AG09319 (cell line): Measurements from ENCODE around the gene SAP30BP.

Experiments used
- DNase-seq: peaks from one replicate; pipeline ENCODE4 v3.0.0-alpha.2; 2010; ENCODE audit warnings: low read depth; ENCODE audit errors: extremely low read depth
- TF ChIP-seq, protein P1 (sequence below): IDR thresholded peaks from 2 replicates; pipeline ENCODE4 v1.5.1; 2011; ENCODE audit warnings: low read depth, mild to moderate bottlenecking, inconsistent platforms, low read length, moderate library complexity

Gene SAP30BP

DNA sequence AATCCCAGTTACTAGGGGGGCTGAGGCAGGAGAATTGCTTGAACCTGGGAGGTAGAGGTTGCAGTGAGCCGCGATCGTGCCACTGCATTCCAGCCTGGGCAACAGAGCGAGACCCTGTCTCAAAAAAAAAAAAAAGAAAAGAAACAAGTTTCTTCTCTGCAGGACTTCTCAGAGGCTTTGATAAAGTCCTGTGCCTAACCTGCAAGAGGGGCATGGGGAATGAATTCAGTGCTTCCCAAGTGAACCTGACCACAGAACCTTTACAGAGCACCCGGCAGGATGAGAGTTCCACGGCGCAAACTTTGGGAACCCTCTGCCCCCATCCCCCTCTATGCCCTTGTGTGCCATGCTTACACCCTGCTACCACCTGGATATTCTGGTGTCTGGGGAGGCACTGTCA lies 72.0 kb downstream of the SAP30BP start:
- TF ChIP-seq, protein P1, sequence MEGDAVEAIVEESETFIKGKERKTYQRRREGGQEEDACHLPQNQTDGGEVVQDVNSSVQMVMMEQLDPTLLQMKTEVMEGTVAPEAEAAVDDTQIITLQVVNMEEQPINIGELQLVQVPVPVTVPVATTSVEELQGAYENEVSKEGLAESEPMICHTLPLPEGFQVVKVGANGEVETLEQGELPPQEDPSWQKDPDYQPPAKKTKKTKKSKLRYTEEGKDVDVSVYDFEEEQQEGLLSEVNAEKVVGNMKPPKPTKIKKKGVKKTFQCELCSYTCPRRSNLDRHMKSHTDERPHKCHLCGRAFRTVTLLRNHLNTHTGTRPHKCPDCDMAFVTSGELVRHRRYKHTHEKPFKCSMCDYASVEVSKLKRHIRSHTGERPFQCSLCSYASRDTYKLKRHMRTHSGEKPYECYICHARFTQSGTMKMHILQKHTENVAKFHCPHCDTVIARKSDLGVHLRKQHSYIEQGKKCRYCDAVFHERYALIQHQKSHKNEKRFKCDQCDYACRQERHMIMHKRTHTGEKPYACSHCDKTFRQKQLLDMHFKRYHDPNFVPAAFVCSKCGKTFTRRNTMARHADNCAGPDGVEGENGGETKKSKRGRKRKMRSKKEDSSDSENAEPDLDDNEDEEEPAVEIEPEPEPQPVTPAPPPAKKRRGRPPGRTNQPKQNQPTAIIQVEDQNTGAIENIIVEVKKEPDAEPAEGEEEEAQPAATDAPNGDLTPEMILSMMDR, result no peak
- DNase-seq, result no peak

DNA sequence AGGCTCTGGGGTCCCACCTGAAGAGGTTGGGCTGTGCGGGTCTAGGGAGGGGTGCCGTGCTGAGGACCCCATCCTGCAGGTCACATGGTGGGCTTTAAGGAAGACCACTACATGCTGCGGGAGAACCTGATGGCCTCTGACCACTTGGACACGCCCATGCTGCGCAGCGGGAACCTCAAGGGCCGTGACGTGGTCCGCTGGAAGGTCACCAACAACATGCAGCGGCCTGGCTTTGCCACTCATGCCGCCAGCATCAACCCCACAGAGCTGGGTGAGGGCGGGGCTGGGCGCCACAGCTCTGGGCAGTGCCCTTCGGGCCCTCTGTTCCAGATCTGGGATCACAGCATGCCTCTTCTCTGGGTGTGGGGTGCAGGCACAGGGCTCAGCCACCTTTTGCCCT lies 72.7 kb downstream of the SAP30BP start:
- TF ChIP-seq, protein P1, result no peak

DNA sequence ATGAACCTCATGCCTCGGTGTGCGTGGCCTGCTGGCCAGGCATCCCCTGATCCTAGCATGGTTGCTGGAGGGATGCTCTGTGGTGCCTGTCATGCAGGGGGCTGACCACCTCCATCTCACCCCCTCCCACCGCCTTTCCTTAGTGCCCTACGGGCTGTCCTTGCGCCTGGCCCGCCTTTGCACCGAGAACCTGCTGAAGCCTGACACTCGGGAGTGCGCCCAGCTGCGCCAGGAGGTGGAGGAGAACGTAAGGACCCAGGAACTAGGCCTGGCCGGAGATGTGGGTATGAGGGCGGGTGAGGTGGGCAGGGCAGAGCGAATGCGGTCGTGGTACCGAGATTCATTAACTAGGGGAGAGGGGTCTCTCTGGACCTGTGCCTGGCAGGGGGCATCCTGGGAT lies 73.1 kb downstream of the SAP30BP start:
- TF ChIP-seq, protein P1, result no peak
- DNase-seq, result no peak

More for the DNA sequence above, 72.7 kb downstream of the SAP30BP start:
- DNase-seq, result no peak

DNA sequence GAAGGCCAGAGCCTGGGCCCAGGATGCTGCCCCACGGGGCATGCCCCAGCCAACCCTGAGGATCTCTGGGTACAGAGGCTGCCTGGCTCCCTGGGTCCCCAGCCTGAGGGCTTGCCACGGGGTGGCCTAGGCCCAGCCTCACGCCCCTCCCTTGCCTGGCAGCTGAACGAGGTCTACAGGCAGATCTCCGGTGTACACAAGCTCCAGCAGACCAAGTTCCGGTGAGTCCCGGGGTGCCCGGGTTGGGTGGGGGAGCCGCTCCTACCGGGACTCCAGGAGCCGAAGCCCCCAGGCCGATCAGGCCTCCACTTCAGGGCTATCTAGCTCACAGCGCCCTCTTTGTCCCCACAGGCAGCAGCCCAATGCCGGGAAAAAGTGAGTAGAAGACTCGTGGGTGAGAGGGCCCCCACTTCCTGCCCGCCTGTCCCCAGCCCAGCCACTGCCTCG lies 73.5 kb downstream of the SAP30BP start:
- TF ChIP-seq, protein P1, result no peak

DNA sequence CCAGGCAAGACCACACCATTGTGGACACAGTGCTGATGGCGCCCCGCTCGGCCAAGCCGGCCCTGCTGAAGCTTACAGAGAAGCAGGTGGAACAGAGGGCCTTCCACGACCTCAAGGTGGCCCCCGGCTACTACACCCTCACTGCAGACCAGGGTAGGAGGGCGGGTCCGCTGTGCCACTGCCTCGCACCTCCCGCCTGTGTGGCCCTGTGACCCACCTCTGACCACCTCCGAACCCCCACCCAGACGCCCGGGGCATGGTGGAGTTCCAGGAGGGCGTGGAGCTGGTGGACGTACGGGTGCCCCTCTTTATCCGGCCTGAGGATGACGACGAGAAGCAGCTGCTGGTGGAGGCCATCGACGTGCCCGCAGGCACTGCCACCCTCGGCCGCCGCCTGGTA lies 75.2 kb downstream of the SAP30BP start:
- TF ChIP-seq, protein P1, result no peak
- DNase-seq, result no peak

More for the DNA sequence above, 73.5 kb downstream of the SAP30BP start:
- DNase-seq, result no peak

DNA sequence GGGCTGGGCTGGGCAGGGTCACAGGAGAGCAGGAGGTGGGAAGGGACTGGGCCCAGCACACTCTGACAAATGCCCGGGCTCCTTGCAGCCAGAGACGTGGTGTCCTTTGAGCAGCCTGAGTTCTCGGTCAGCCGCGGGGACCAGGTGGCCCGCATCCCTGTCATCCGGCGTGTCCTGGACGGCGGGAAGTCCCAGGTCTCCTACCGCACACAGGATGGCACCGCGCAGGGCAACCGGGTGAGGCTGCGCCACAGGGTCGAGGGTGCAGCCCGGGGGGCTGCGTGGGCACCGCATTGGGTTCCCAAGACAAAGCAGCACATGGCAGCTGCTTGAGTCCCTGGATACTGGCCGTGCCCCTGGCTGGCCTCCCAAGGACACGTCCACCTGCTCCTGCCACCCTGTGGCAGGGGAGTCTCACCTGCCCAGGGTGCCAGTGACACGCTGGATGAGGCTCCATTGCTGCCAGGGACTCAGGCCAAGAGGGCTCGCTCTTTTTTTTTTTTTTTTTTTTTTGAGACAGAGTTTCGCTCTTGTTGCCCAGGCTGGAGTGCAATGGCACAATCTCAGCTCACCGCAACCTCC lies 76.6 kb downstream of the SAP30BP start:
- no peak for DNase-seq
- TF ChIP-seq, protein P1, result no peak

DNA sequence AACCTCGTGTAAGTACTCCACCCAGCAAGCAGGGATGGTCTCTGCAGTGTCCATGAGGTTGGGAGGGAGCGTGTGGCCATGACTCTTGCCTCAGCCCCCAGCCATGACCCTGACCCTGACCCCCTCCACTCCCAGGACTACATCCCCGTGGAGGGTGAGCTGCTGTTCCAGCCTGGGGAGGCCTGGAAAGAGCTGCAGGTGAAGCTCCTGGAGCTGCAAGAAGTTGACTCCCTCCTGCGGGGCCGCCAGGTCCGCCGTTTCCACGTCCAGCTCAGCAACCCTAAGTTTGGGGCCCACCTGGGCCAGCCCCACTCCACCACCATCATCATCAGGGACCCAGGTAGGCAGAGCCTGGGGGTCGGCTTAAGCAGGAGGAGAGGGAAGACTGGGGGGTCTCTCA lies 81.6 kb downstream of the SAP30BP start:
- DNase-seq, result no peak
- TF ChIP-seq, protein P1, result no peak
